GM19043 (cell line): Measurements from ENCODE around the gene PLET1.

Source experiments
- ATAC-seq: cut with Tn5 transposase; IDR thresholded peaks from one replicate; pipeline ENCODE4 v1.9.1; 2021; ENCODE audit warnings: low read depth; ENCODE audit not compliant: unreplicated experiment

The PLET1 gene

GRCh38 chr11:112248201-112248600, 12.5 kb downstream of the PLET1 start:
- no peak for ATAC-seq

- no peak for ATAC-seq
Observed at GRCh38 chr11:112247201-112247600, 13.5 kb downstream of the PLET1 start.

- no peak for ATAC-seq
Observed at GRCh38 chr11:112241486-112241885, 19.2 kb downstream of the PLET1 start.

- no peak for ATAC-seq
Observed at GRCh38 chr11:112238041-112238440, 22.6 kb downstream of the PLET1 start.

- no peak for ATAC-seq
Observed at GRCh38 chr11:112237451-112237850, 23.2 kb downstream of the PLET1 start.

GRCh38 chr11:112235750-112236390, 24.8 kb downstream of the PLET1 start:
- peak; percentile 80 for ATAC-seq

- no peak for ATAC-seq
Observed at GRCh38 chr11:112231952-112232351, 28.7 kb downstream of the PLET1 start.

- no peak for ATAC-seq
Observed at GRCh38 chr11:112229746-112230433, 30.8 kb downstream of the PLET1 start.

- ATAC-seq, result no peak
Observed at GRCh38 chr11:112229159-112229558, 31.5 kb downstream of the PLET1 start.

GRCh38 chr11:112228706-112229105, 32.0 kb downstream of the PLET1 start:
- ATAC-seq, result no peak

GRCh38 chr11:112227471-112227870, 33.2 kb downstream of the PLET1 start:
- ATAC-seq, result no peak

- ATAC-seq, result peak; percentile 37
Observed at GRCh38 chr11:112226831-112227401, 33.7 kb downstream of the PLET1 start.

- ATAC-seq, result peak; percentile 94
Observed at GRCh38 chr11:112226062-112226830, 34.4 kb downstream of the PLET1 start, which contains the start of gene PTS. PTS (plus strand) TSS chr11:112226428; CDS start chr11:112226444, 16 bp downstream.

- ATAC-seq, result no peak
Observed at GRCh38 chr11:112225753-112226061, 35.0 kb downstream of the PLET1 start.

- ATAC-seq, result no peak
Observed at GRCh38 chr11:112223754-112224532, 36.7 kb downstream of the PLET1 start.

- ATAC-seq, result no peak
Observed at GRCh38 chr11:112223121-112223520, 37.5 kb downstream of the PLET1 start.

- no peak for ATAC-seq
Observed at GRCh38 chr11:112222303-112222702, 38.4 kb downstream of the PLET1 start.

- no peak for ATAC-seq
Observed at GRCh38 chr11:112221274-112221835, 39.3 kb downstream of the PLET1 start.

GRCh38 chr11:112219476-112220232, 41.0 kb downstream of the PLET1 start:
- peak; percentile 96 for ATAC-seq
